Activated T-cell treated with anti-CD3 and anti-CD28 coated beads for 4 hours (primary cell): ENCODE data around the gene NFIA.

ENCODE experiments used
- DNase-seq: peaks from one replicate; pipeline ENCODE4 v3.0.0-alpha.2; 2020

NFIA gene

GRCh38 chr1:61386323-61386722, 304.0 kb downstream of the NFIA start:
- DNase-seq, result no peak

- DNase-seq, result no peak
These were observed 304.4 kb downstream of the NFIA start for GRCh38 chr1:61386770-61387169.

- DNase-seq, result no peak
These were observed 305.5 kb downstream of the NFIA start for GRCh38 chr1:61387829-61388228.

- no peak for DNase-seq
These were observed 306.2 kb downstream of the NFIA start for GRCh38 chr1:61388566-61388965.

- DNase-seq, result no peak
These were observed 307.0 kb downstream of the NFIA start for GRCh38 chr1:61389194-61389925.

- DNase-seq, result no peak
These were observed 307.8 kb downstream of the NFIA start for GRCh38 chr1:61389926-61390845.

- no peak for DNase-seq
These were observed 309.4 kb downstream of the NFIA start for GRCh38 chr1:61391730-61392129.

- DNase-seq, result no peak
These were observed 310.3 kb downstream of the NFIA start for GRCh38 chr1:61392409-61393242.

GRCh38 chr1:61393575-61393974, 311.2 kb downstream of the NFIA start:
- DNase-seq, result no peak

- no peak for DNase-seq
These were observed 312.9 kb downstream of the NFIA start for GRCh38 chr1:61395146-61395800.

- DNase-seq, result no peak
These were observed 315.1 kb downstream of the NFIA start for GRCh38 chr1:61397495-61397894.

GRCh38 chr1:61397935-61398334, 315.6 kb downstream of the NFIA start:
- DNase-seq, result no peak

- DNase-seq, result no peak
These were observed 316.8 kb downstream of the NFIA start for GRCh38 chr1:61399199-61399598.

GRCh38 chr1:61400131-61400770, 317.9 kb downstream of the NFIA start:
- DNase-seq, result no peak

GRCh38 chr1:61400997-61401396, 318.6 kb downstream of the NFIA start:
- DNase-seq, result no peak

GRCh38 chr1:61403679-61404596, 321.6 kb downstream of the NFIA start:
- DNase-seq, result no peak

- no peak for DNase-seq
These were observed 322.4 kb downstream of the NFIA start for GRCh38 chr1:61404597-61405376.

GRCh38 chr1:61406467-61406866, 324.1 kb downstream of the NFIA start:
- no peak for DNase-seq

GRCh38 chr1:61412601-61413000, 330.2 kb downstream of the NFIA start:
- DNase-seq, result no peak

- no peak for DNase-seq
These were observed 336.8 kb downstream of the NFIA start for GRCh38 chr1:61419196-61419595.
